B cell (primary cell): ENCODE data around the gene ANKRD24. TPM values are rescaled to one million over a fixed set of nuclear protein-coding genes. Genes with fewer than 3 reads are reported as not detected.

Experiments used
- ATAC-seq: fragments of 200-7000 bp; cut with Tn5 transposase; one replicate; pipeline ENCODE4 v1.10.0; 2021; ENCODE audit warnings: low read depth, mild to moderate bottlenecking, moderate number of reproducible peaks, moderate library complexity
- CTCF ChIA-PET: fragments of 350-600 bp; sonication (Branson Sonifier 250); formaldehyde crosslinking; loops from one replicate; lab custom pipeline; 2021; ENCODE audit warnings: antibody characterized with exemption, inconsistent platforms; lab: Charles Lee
- POLR2A ChIA-PET: fragments of 350-600 bp; sonication (Branson Sonifier 250); formaldehyde crosslinking; loops from one replicate; lab custom pipeline; 2021; ENCODE audit warnings: antibody characterized with exemption; lab: Charles Lee
- DNase-seq: peaks from one replicate; pipeline ENCODE4 v3.0.0; 2013
- H2AFZ ChIP-seq: 2 replicates; pipeline ENCODE4 v1.6.1; 2012; ENCODE audit warnings: mild to moderate bottlenecking, low read depth, low read length; ENCODE audit not compliant: insufficient read depth, poor library complexity, severe bottlenecking
- H3K27ac ChIP-seq, 2 donors: 1 replicate in 1 of 2; 2 replicates in 1 of 2; pipeline ENCODE4 v1.5.1; 2012 to 2013; ENCODE audit warnings: low read length in 2 of 2, mild to moderate bottlenecking in 2 of 2, moderate library complexity in 1 of 2
- H3K27me3 ChIP-seq, 4 experiments: fragments of 200-600 bp in 1 of 4; sonication (generic) in 1 of 4; replicated peaks in 1 of 4; 1 replicate in 2 of 4; 2 replicates in 2 of 4; pipeline versions ENCODE4 v1.6.1 to v1.7.0; 2013 to 2016; ENCODE audit warnings: low read length in 3 of 4, mild to moderate bottlenecking in 2 of 4, mixed read lengths in 1 of 4, moderate library complexity in 1 of 4; ENCODE audit not compliant: insufficient read depth in 4 of 4, control insufficient read depth in 3 of 4; ENCODE audit errors: control extremely low read depth in 1 of 4
- H3K36me3 ChIP-seq, 2 experiments: replicated peaks in 1 of 2; 1 replicate in 1 of 2; 2 replicates in 1 of 2; pipeline versions ENCODE4 v1.6.1 to v1.7.1; 2013; ENCODE audit warnings: low read length in 1 of 2; ENCODE audit not compliant: insufficient read depth in 2 of 2, control insufficient read depth in 1 of 2; ENCODE audit errors: control extremely low read depth in 1 of 2, extremely low read depth in 1 of 2
- H3K4me1 ChIP-seq, 2 donors: fragments of 200-600 bp in 1 of 2; sonication (generic) in 1 of 2; 1 replicate in 1 of 2; 2 replicates in 1 of 2; pipeline versions ENCODE4 v1.5.1 to v1.6.1; 2013 to 2017; ENCODE audit warnings: low read length in 2 of 2; ENCODE audit not compliant: control insufficient read depth in 2 of 2, insufficient read depth in 2 of 2
- H3K4me2 ChIP-seq: replicated peaks from 2 replicates; pipeline ENCODE3; 2012; ENCODE audit warnings: mild to moderate bottlenecking, low read depth, low read length; ENCODE audit not compliant: poor library complexity, severe bottlenecking
- H3K4me3 ChIP-seq, 5 experiments: fragments of 200-600 bp in 1 of 5; sonication (generic) in 1 of 5; 1 replicate in 3 of 5; 2 replicates in 2 of 5; pipeline versions ENCODE4 v1.5.1 to v1.7.0; 2011 to 2016; ENCODE audit warnings: low read length in 4 of 5, mild to moderate bottlenecking in 4 of 5, low read depth in 2 of 5, control low read depth in 1 of 5, moderate library complexity in 1 of 5; ENCODE audit not compliant: insufficient read depth in 1 of 5; ENCODE audit errors: control extremely low read depth in 1 of 5, extremely low read depth in 1 of 5
- H3K79me2 ChIP-seq: fragments of 200-600 bp; sonication (generic); one replicate; pipeline ENCODE4 v1.6.0; 2016; ENCODE audit warnings: low read length; ENCODE audit not compliant: control insufficient read depth, insufficient read depth
- H3K9ac ChIP-seq: fragments of 200-600 bp; sonication (generic); 2 replicates; pipeline ENCODE4 v1.6.1; 2017; ENCODE audit warnings: mild to moderate bottlenecking, low read length, moderate library complexity
- H3K9me3 ChIP-seq, 3 donors: one replicate each; pipeline versions ENCODE4 v1.6.1 to v1.7.1; 2013; ENCODE audit warnings: low read length in 2 of 3; ENCODE audit not compliant: control insufficient read depth in 2 of 3, insufficient read depth in 1 of 3; ENCODE audit errors: control extremely low read depth in 1 of 3
- H4K20me1 ChIP-seq: 2 replicates; pipeline ENCODE4 v1.6.0; 2012; ENCODE audit warnings: mild to moderate bottlenecking, low read length; ENCODE audit not compliant: insufficient read depth, control insufficient read depth, poor library complexity, severe bottlenecking
- H3K27ac Mint-ChIP-seq: one replicate; pipeline ENCODE4 v1.8.0; 2021; ENCODE audit warnings: mixed read lengths
- H3K27me3 Mint-ChIP-seq: one replicate; pipeline ENCODE4 v1.8.0; 2021; ENCODE audit warnings: mixed read lengths
- H3K4me1 Mint-ChIP-seq: one replicate; pipeline ENCODE4 v1.8.0; 2021; ENCODE audit warnings: mixed read lengths
- H3K4me3 Mint-ChIP-seq: one replicate; pipeline ENCODE4 v1.8.0; 2021; ENCODE audit warnings: mixed read lengths
- H3K9me3 Mint-ChIP-seq: one replicate; pipeline ENCODE4 v1.8.0; 2022; ENCODE audit warnings: mixed read lengths; ENCODE audit not compliant: insufficient read depth
- EZH2 ChIP-seq: IDR thresholded peaks from 2 replicates; pipeline ENCODE4 v1.6.1; 2012; ENCODE audit warnings: borderline replicate concordance, low read depth, mild to moderate bottlenecking, moderate library complexity, low read length; ENCODE audit not compliant: insufficient read depth, poor library complexity, severe bottlenecking
- WGBS: methylation state at CpG from one replicate; pipeline ENCODE4 v1.1.5; 2013; ENCODE audit warnings: missing lambda C conversion rate; ENCODE audit not compliant: insufficient coverage; 5-methylcytosine and 5-hydroxymethylcytosine counted together
- intact Hi-C: fragments of 100-400 bp; cut with micrococcal nuclease; formaldehyde crosslinking; loops from one replicate; pipeline ENCODE4 v1.10.0; 2022
- polyA plus RNA-seq: library from polyadenylated mRNA; depleted of rRNA; stranded (reverse); fragments of >200 nt; gene quantifications from 2 replicates; pipeline ENCODE4 v1.2.3, GENCODE V29; 2012
- total RNA-seq, 2 donors: library from RNA; stranded (reverse); fragments of 120-200 nt in 1 of 2; gene quantifications; 1 replicate in 1 of 2; 2 replicates in 1 of 2; pipeline versions ENCODE4 v1.2.3 to v1.2.4, GENCODE V29; 2013 to 2022
- TF ChIP-seq, protein P1 (sequence below): fragments of 200-600 bp; IDR thresholded peaks from one replicate; pipeline ENCODE4 v1.8.0; 2022; ENCODE audit warnings: antibody characterized with exemption, mild to moderate bottlenecking

ANKRD24 gene
- total and polyA plus RNA-seq, 2 donors (not counting 1 experiment from before 2014, with no cell fraction given): 0.37 to 1.5 TPM

DNA sequence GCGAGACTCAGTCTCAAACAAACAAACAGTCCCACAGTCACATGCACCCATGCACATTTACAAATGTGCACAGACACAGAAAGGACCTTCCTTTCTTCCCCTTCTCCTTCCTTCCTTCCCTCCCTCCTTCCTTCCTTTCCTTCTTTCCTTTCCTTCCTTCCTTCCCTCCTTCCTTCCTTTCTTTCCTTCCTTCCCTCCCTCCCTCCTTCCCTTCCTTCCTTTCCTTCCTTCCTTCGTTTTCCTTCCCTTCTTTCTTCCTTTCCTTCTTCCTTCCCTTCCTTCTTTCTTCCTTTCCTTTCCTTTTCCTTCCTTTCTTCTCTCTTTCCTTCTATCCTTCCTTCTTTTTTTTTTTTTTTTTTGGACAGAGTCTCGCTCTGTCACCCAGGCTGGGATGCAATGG, 30.6 kb downstream of the ANKRD24 start:
- Mint-ChIP-seq H3K27ac (no peak overlapping the region), H3K27me3 (no peaks in the 10 kb centered on the region), H3K4me1 (peaks cover 10% of the 10 kb centered on the region), H3K9me3 (no peaks in the 10 kb centered on the region), H3K4me3 (no peak overlapping the region)
- no peak overlapping the region for H2AFZ ChIP-seq
- no peak for DNase-seq
- no peak for ATAC-seq
- H3K4me3 ChIP-seq: no peak overlapping the region
- H3K9ac ChIP-seq: no peak overlapping the region
- H3K27ac ChIP-seq: no peak overlapping the region
- no peaks in the 10 kb centered on the region for H3K36me3 ChIP-seq
- no peak overlapping the region for H3K4me2 ChIP-seq
- peaks cover 0 to 15% of the 10 kb centered on the region in 2 donors for H3K4me1 ChIP-seq
- no peaks in the 10 kb centered on the region for H3K79me2 ChIP-seq
- H3K9me3 ChIP-seq: peaks cover 0 to 15% (median 3%) of the 10 kb centered on the region in 3 donors
- H4K20me1 ChIP-seq: no peaks in the 10 kb centered on the region
- WGBS: 66% methylated on average over 2 of the region's 3 CpGs
- intact Hi-C loops: no loop called here
- ChIA-PET CTCF (no interaction called here), POLR2A (no interaction called here)
- no peak for TF ChIP-seq EZH2
- TF ChIP-seq, protein P1, sequence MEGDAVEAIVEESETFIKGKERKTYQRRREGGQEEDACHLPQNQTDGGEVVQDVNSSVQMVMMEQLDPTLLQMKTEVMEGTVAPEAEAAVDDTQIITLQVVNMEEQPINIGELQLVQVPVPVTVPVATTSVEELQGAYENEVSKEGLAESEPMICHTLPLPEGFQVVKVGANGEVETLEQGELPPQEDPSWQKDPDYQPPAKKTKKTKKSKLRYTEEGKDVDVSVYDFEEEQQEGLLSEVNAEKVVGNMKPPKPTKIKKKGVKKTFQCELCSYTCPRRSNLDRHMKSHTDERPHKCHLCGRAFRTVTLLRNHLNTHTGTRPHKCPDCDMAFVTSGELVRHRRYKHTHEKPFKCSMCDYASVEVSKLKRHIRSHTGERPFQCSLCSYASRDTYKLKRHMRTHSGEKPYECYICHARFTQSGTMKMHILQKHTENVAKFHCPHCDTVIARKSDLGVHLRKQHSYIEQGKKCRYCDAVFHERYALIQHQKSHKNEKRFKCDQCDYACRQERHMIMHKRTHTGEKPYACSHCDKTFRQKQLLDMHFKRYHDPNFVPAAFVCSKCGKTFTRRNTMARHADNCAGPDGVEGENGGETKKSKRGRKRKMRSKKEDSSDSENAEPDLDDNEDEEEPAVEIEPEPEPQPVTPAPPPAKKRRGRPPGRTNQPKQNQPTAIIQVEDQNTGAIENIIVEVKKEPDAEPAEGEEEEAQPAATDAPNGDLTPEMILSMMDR: no peak
- peaks cover 0 to 12% (median 0%) of the 10 kb centered on the region in 4 experiments for H3K27me3 ChIP-seq

DNA sequence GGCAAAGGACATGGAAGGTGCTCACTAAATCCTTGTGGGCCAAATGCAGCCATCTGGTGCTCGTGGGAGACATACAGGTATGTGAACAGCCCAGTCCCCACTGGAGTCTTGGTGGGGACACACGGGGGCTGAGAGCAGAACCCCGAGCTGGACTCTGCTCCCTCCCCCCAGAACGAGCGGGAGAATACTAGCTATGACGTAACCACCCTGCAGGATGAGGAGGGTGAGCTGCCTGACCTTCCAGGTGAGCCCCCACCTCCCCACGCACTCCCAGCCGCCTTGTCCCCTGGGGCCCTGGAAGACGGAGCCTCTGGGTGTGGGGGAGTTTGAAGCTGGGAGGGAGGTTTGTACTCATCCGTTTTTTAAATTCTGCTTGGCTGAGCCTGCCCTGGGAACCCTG, 33.3 kb downstream of the ANKRD24 start:
- ChIA-PET CTCF (no interaction called here), POLR2A (no interaction called here)
- no peak overlapping the region for H3K4me2 ChIP-seq

More for the DNA sequence above, 33.3 kb downstream of the ANKRD24 start:
- H3K27me3 ChIP-seq: peaks cover 0 to 5% (median 0%) of the 10 kb centered on the region in 4 experiments
- TF ChIP-seq, protein P1: no peak
- no peak for TF ChIP-seq EZH2
- Mint-ChIP-seq H3K4me3 (no peak overlapping the region), H3K4me1 (peaks cover 10% of the 10 kb centered on the region), H3K27me3 (no peaks in the 10 kb centered on the region), H3K27ac (no peak overlapping the region), H3K9me3 (no peaks in the 10 kb centered on the region)
- H4K20me1 ChIP-seq: no peaks in the 10 kb centered on the region
- H3K4me1 ChIP-seq: peaks cover 0 to 15% of the 10 kb centered on the region in 2 donors
- H3K4me3 ChIP-seq: no peak overlapping the region
- no peaks in the 10 kb centered on the region for H3K36me3 ChIP-seq
- no peaks in the 10 kb centered on the region for H3K79me2 ChIP-seq
- no peak overlapping the region for H3K9ac ChIP-seq
- ATAC-seq (no peak), DNase-seq (no peak)
- H3K9me3 ChIP-seq: peaks cover 0 to 15% (median 3%) of the 10 kb centered on the region in 3 donors
- intact Hi-C loops: no loop called here
- H2AFZ ChIP-seq: no peak overlapping the region
- H3K27ac ChIP-seq: no peak overlapping the region
- WGBS: 89% methylated on average over 1 of the region's 10 CpGs
